Kidney tubule cell (primary cell): ENCODE measurements around the gene PPP2R5E.

ENCODE experiments used
- DNase-seq: peaks from one replicate; pipeline ENCODE4 v3.0.0-alpha.2; 2018; ENCODE audit warnings: low spot score

PPP2R5E gene

GRCh38 chr14:63432888-63433552 lies 110.2 kb downstream of the PPP2R5E start:
- no peak for DNase-seq

- DNase-seq, result no peak
These were observed 110.9 kb downstream of the PPP2R5E start for GRCh38 chr14:63432228-63432627.

- DNase-seq, result no peak
These were observed 111.7 kb downstream of the PPP2R5E start for GRCh38 chr14:63431466-63431865.

GRCh38 chr14:63428486-63428885 lies 114.7 kb downstream of the PPP2R5E start:
- no peak for DNase-seq

GRCh38 chr14:63426838-63427352 lies 116.3 kb downstream of the PPP2R5E start:
- DNase-seq, result no peak

- no peak for DNase-seq
These were observed 119.3 kb downstream of the PPP2R5E start for GRCh38 chr14:63423889-63424288.

- no peak for DNase-seq
These were observed 119.8 kb downstream of the PPP2R5E start for GRCh38 chr14:63423381-63423780.

- no peak for DNase-seq
These were observed 121.3 kb downstream of the PPP2R5E start for GRCh38 chr14:63421919-63422318.

GRCh38 chr14:63421226-63421625 lies 122.0 kb downstream of the PPP2R5E start:
- no peak for DNase-seq

- no peak for DNase-seq
These were observed 125.2 kb downstream of the PPP2R5E start for GRCh38 chr14:63418020-63418419.

- DNase-seq, result no peak
These were observed 130.2 kb downstream of the PPP2R5E start for GRCh38 chr14:63413009-63413408.

- no peak for DNase-seq
These were observed 136.8 kb downstream of the PPP2R5E start for GRCh38 chr14:63406333-63406732.

- DNase-seq, result no peak
These were observed 137.5 kb downstream of the PPP2R5E start for GRCh38 chr14:63405715-63406114.

GRCh38 chr14:63404906-63405305 lies 138.3 kb downstream of the PPP2R5E start:
- no peak for DNase-seq

GRCh38 chr14:63401646-63402045 lies 141.5 kb downstream of the PPP2R5E start:
- no peak for DNase-seq

GRCh38 chr14:63398952-63399351 lies 144.2 kb downstream of the PPP2R5E start:
- DNase-seq, result no peak

GRCh38 chr14:63394841-63395240 lies 148.3 kb downstream of the PPP2R5E start:
- peak; percentile 8 for DNase-seq

- no peak for DNase-seq
These were observed 148.7 kb downstream of the PPP2R5E start for GRCh38 chr14:63394432-63394831.

GRCh38 chr14:63393012-63393411 lies 150.2 kb downstream of the PPP2R5E start:
- DNase-seq, result no peak

GRCh38 chr14:63392236-63392635 lies 150.9 kb downstream of the PPP2R5E start:
- DNase-seq, result no peak

- peak; percentile 64 for DNase-seq
These were observed 154.3 kb downstream of the PPP2R5E start for GRCh38 chr14:63388766-63389431.

GRCh38 chr14:63387711-63388110 lies 155.5 kb downstream of the PPP2R5E start:
- DNase-seq, result no peak

GRCh38 chr14:63383776-63384367 lies 159.3 kb downstream of the PPP2R5E start:
- no peak for DNase-seq
